ENCODE measurements around the gene KLHL4.
"Not testable (repeated sequence)": the region's sequence is repeated elsewhere in the genome, so short reads cannot be mapped to it uniquely, and the experiment has no call there.

KLHL4 gene

GRCh38 chrX:87664381-87664780, 146.8 kb downstream of the KLHL4 start:
- DNase-seq (ENCODE audit: low spot score): no peak

- no peak for DNase-seq (ENCODE audit: low spot score)
Measured at GRCh38 chrX:87679849-87680248, 162.2 kb downstream of the KLHL4 start.

- no peak for DNase-seq (ENCODE audit: low spot score)
Measured at GRCh38 chrX:87687703-87688102, 170.1 kb downstream of the KLHL4 start.

DNA sequence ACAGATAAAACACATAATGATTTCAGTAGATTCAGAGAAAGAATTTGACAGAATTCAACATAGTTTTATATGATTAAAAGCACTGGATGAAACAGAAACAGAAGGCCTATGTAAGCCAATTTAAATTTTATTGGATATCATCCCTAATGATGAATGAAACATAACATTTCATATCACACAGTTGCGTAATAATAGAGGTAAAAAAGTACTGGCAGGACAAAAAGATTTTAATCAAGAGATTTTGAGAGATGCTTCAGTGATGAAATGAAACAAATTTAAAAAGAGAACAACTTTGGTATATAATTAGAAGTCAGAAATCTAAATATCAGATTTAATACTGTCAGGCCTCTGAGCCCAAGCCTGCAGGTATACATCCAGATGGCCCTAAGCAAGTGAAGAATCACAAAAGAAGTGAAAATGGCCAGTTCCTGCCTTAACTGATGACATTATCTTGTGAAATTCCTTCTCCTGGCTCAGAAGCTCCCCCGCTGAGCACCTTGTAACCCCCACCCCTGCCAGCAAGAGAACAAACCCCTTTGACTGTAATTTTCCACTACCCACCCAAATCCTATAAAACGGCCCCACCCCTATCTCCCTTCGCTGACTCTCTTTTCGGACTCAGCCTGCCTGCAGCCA, 170.6 kb downstream of the KLHL4 start:
- not testable (repeated sequence) for DNase-seq (ENCODE audit: low spot score)

DNA sequence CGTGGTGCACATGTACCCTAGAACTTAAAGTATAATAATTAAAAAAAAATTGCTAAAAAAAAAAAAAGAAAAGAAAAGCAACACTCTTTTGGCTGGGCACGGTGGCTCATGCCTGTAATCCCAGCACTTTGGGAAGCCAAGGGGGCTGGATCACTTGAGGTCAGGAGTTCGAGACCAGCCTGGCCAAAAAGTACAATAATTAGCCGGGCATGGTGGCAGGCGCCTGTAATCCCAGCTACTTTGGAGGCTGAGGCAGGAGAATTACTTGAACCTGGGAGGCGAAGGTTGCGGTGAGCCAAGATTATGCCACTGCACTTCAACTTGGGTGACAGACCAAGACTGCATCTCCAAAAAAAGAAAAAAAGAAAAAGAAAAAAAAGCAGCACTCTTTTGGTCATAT, 171.6 kb downstream of the KLHL4 start:
- not testable (repeated sequence) for DNase-seq (ENCODE audit: low spot score)

- DNase-seq (ENCODE audit: low spot score): no peak
Measured at GRCh38 chrX:87693204-87693603, 175.6 kb downstream of the KLHL4 start.

GRCh38 chrX:87697409-87697808, 179.8 kb downstream of the KLHL4 start:
- DNase-seq (ENCODE audit: low spot score): no peak

DNA sequence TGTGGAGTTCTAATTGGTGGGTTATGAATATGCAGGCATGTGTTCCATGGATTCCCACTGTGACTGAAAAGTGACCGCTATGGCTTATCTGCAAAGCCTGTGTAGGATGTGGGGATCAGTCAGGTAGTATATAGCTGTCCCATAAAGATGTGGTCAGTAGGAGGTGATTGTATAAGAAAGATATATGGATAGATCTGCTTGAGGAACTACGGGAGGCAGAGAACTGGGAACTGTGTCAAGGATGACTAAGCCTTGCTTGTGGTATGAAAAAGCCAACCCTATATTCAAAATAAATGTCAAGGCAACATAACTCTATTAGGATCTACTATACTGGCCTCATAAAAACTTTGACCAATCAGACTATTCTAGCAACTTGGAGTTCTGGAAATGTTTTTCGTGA, 185.2 kb downstream of the KLHL4 start:
- no peak for DNase-seq (ENCODE audit: low spot score)

DNA sequence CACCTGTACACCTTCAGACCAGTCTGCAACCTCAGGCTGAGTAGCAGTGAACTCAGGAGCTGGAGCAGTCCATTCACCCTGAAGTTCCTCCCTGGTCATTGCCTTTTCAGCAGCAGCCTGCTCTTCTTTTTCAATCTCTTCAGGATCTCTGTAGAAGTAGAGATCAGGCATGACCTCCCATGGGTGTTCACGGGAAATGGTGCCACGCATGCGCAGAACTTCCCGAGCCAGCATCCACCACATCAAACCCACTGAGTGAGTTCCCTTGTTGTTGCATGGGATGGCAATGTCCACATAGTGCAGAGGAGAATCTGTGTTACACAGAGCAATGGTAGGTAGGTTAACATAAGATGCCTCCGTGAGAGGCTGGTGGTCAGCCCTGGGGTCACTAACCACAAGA, 185.9 kb downstream of the KLHL4 start:
- DNase-seq (ENCODE audit: low spot score): not testable (repeated sequence)

DNA sequence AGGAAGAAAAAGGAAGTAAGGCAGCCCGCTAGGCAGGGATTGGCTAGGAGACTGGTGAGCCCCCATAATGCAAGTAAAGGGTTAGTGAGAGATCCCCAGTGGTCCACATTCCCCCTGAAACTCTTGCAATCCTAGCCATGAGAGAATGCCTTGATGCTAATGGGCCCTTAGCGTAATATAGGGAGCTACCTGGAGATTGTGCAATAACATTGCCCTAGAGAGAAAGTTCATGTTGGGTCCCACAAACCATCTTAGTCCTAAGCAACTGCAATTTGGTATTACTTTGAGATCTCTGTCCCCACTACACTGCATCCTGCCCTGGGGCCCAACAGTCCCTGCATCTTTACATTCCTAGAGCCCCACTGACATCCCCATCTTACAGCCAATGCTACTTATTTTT, 188.5 kb downstream of the KLHL4 start:
- no peak for DNase-seq (ENCODE audit: low spot score)

DNA sequence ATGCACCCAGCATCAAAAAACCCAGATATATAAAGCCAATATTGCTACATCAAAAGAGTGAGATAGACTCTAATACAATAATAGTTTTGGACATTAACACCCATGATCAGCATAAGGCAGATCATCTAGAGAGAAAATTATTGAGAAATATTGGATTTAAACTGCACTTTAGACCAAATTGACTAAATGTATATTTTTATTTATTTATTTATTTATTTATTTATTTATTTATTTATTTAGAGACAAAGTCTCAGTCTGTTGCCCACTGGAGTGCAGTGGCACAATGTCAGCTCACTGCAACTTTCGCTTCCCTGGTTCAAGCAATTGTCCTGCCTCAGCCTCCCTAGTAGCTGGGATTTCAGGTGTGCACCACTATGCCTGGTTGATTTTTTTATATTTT, 193.0 kb downstream of the KLHL4 start:
- DNase-seq (ENCODE audit: low spot score): no peak
